G401.6 (cell line): Measurements from ENCODE around the gene AMN1.
"Not testable (repeated sequence)": the region's sequence is repeated elsewhere in the genome, so short reads cannot be mapped to it uniquely, and the experiment has no call there.

Source experiments
- FAIRE-seq: peaks from 2 replicates; lab custom pipeline; 2012; peaks lifted over from hg19 to GRCh38; lab: Jason Lieb, UNC

AMN1 gene

GRCh38 chr12:31728917-31729640, at the start of gene AMN1:
Gene AMN1 (minus strand): TSS chr12:31729021. CDS start chr12:31729008, 13 bp downstream.
- FAIRE-seq: peak; percentile 96

GRCh38 chr12:31773867-31774266, 45.0 kb upstream of the AMN1 start:
- no peak for FAIRE-seq

GRCh38 chr12:31773223-31773750, 44.5 kb upstream of the AMN1 start:
- FAIRE-seq: no peak

GRCh38 chr12:31772685-31773222, 43.9 kb upstream of the AMN1 start:
- FAIRE-seq: no peak

GRCh38 chr12:31772186-31772585, 43.4 kb upstream of the AMN1 start:
- no peak for FAIRE-seq

GRCh38 chr12:31768046-31768445, 39.2 kb upstream of the AMN1 start:
- no peak for FAIRE-seq

- FAIRE-seq: peak; percentile 41
These were observed 37.1 kb upstream of the AMN1 start for GRCh38 chr12:31765931-31766330.

- FAIRE-seq: no peak
These were observed 31.0 kb upstream of the AMN1 start for GRCh38 chr12:31759632-31760459.

GRCh38 chr12:31758297-31758696, 29.5 kb upstream of the AMN1 start:
- not testable (repeated sequence) for FAIRE-seq

- FAIRE-seq: no peak
These were observed 28.2 kb upstream of the AMN1 start for GRCh38 chr12:31756977-31757420.

- no peak for FAIRE-seq
These were observed 23.6 kb upstream of the AMN1 start for GRCh38 chr12:31752450-31752849.

- no peak for FAIRE-seq
These were observed 22.3 kb upstream of the AMN1 start for GRCh38 chr12:31751085-31751484.

GRCh38 chr12:31750747-31751039, 21.9 kb upstream of the AMN1 start:
- no peak for FAIRE-seq

- FAIRE-seq: no peak
These were observed 20.3 kb upstream of the AMN1 start for GRCh38 chr12:31749024-31749704.

GRCh38 chr12:31745242-31745641, 16.4 kb upstream of the AMN1 start:
- FAIRE-seq: no peak

GRCh38 chr12:31744363-31744762, 15.5 kb upstream of the AMN1 start:
- FAIRE-seq: not testable (repeated sequence)

- FAIRE-seq: no peak
These were observed 14.1 kb upstream of the AMN1 start for GRCh38 chr12:31742891-31743290.

GRCh38 chr12:31740628-31741027, 11.8 kb upstream of the AMN1 start:
- FAIRE-seq: no peak

- no peak for FAIRE-seq
These were observed 8.9 kb upstream of the AMN1 start for GRCh38 chr12:31737763-31738162.

- no peak for FAIRE-seq
These were observed 8.5 kb upstream of the AMN1 start for GRCh38 chr12:31737345-31737744.

GRCh38 chr12:31736472-31736871, 7.7 kb upstream of the AMN1 start:
- no peak for FAIRE-seq
